H9 (cell line): Measurements from ENCODE around the gene TRIM69. TPM values are rescaled to one million over a fixed set of nuclear protein-coding genes. Genes with fewer than 3 reads are reported as not detected.
A peak's percentile ranks its signal among the peaks of the same experiment; 100 is the strongest.

Source experiments
- DNase-seq: peaks from one replicate; pipeline ENCODE4 v3.0.0-alpha.2; 2017
- H2AFZ ChIP-seq: one replicate; pipeline ENCODE4 v1.6.1; 2013; ENCODE audit warnings: mild to moderate bottlenecking, low read length, control low read depth, moderate library complexity
- H2AK5ac ChIP-seq: 2 replicates; pipeline ENCODE4 v1.6.1; 2013; ENCODE audit warnings: low read length, control low read depth, mixed read lengths; ENCODE audit not compliant: insufficient read length
- H2BK120ac ChIP-seq: one replicate; pipeline ENCODE4 v1.6.1; 2013; ENCODE audit warnings: low read depth, mild to moderate bottlenecking, low read length, control low read depth, inconsistent platforms; ENCODE audit not compliant: poor library complexity, severe bottlenecking
- H2BK12ac ChIP-seq: 2 replicates; pipeline ENCODE4 v1.6.1; 2013; ENCODE audit warnings: low read length, control low read depth, mixed read lengths, low read depth; ENCODE audit not compliant: insufficient read length
- H2BK15ac ChIP-seq: 2 replicates; pipeline ENCODE4 v1.6.1; 2013; ENCODE audit warnings: low read depth, low read length, control low read depth
- H2BK20ac ChIP-seq: one replicate; pipeline ENCODE4 v1.6.1; 2013; ENCODE audit warnings: low read depth, mild to moderate bottlenecking, low read length, control low read depth, inconsistent platforms; ENCODE audit not compliant: poor library complexity, severe bottlenecking
- H2BK5ac ChIP-seq: 2 replicates; pipeline ENCODE4 v1.6.1; 2013; ENCODE audit warnings: low read length, control low read depth, mixed read lengths; ENCODE audit not compliant: insufficient read length
- H3K14ac ChIP-seq: 2 replicates; pipeline ENCODE4 v1.6.1; 2013; ENCODE audit warnings: low read length, control low read depth; ENCODE audit not compliant: insufficient read depth
- H3K18ac ChIP-seq: 2 replicates; pipeline ENCODE4 v1.6.1; 2013; ENCODE audit warnings: low read depth, mild to moderate bottlenecking, mixed read lengths, low read length, control low read depth; ENCODE audit not compliant: insufficient read length
- H3K23ac ChIP-seq: 2 replicates; pipeline ENCODE4 v1.6.1; 2013; ENCODE audit warnings: low read length, control low read depth, mixed read lengths, low read depth; ENCODE audit not compliant: insufficient read length
- H3K23me2 ChIP-seq: 2 replicates; pipeline ENCODE4 v1.6.1; 2013; ENCODE audit warnings: low read depth, mild to moderate bottlenecking, mixed read lengths, low read length, control low read depth; ENCODE audit not compliant: insufficient read length, poor library complexity, severe bottlenecking
- H3K27ac ChIP-seq: 2 replicates; pipeline ENCODE4 v1.5.1; 2013; ENCODE audit warnings: low read length, control low read depth, mixed read lengths, low read depth; ENCODE audit not compliant: insufficient read length
- H3K27me3 ChIP-seq: 2 replicates; pipeline ENCODE4 v1.6.1; 2013; ENCODE audit warnings: low read length, control low read depth, inconsistent platforms; ENCODE audit not compliant: insufficient read depth
- H3K4ac ChIP-seq: 2 replicates; pipeline ENCODE4 v1.6.1; 2013; ENCODE audit warnings: low read depth, mild to moderate bottlenecking, control low read depth, inconsistent platforms, low read length, moderate library complexity
- H3K4me1 ChIP-seq: 2 replicates; pipeline ENCODE4 v1.6.1; 2013; ENCODE audit warnings: low read length, control low read depth, inconsistent platforms; ENCODE audit not compliant: insufficient read depth
- H3K4me2 ChIP-seq: 2 replicates; pipeline ENCODE4 v1.6.1; 2013; ENCODE audit warnings: low read length, control low read depth, mixed read lengths; ENCODE audit not compliant: insufficient read length, insufficient read depth
- H3K56ac ChIP-seq: 2 replicates; pipeline ENCODE4 v1.6.1; 2013; ENCODE audit warnings: low read depth, mild to moderate bottlenecking, mixed read lengths, low read length, control low read depth; ENCODE audit not compliant: insufficient read length
- H3K79me1 ChIP-seq: 2 replicates; pipeline ENCODE4 v1.6.1; 2013; ENCODE audit warnings: low read depth, mild to moderate bottlenecking, moderate library complexity, low read length, control low read depth, inconsistent platforms; ENCODE audit not compliant: insufficient read depth, poor library complexity, severe bottlenecking
- H3K79me2 ChIP-seq: 2 replicates; pipeline ENCODE4 v1.6.1; 2013; ENCODE audit warnings: low read length, control low read depth, inconsistent platforms; ENCODE audit not compliant: insufficient read depth
- H3K9ac ChIP-seq: 2 replicates; pipeline ENCODE4 v1.6.1; 2013; ENCODE audit warnings: low read length, control low read depth, mixed read lengths; ENCODE audit not compliant: insufficient read length; ENCODE audit errors: extremely low read depth
- H3K9me3 ChIP-seq: one replicate; pipeline ENCODE4 v1.6.1; 2013; ENCODE audit warnings: low read depth, low read length, inconsistent platforms; ENCODE audit not compliant: control insufficient read depth
- H3T11ph ChIP-seq: one replicate; pipeline ENCODE4 v1.6.1; 2013; ENCODE audit warnings: mild to moderate bottlenecking, low read length, control low read depth, inconsistent platforms
- H4K20me1 ChIP-seq: one replicate; pipeline ENCODE4 v1.6.1; 2013; ENCODE audit not compliant: control insufficient read depth, insufficient read length, insufficient read depth
- H4K5ac ChIP-seq: 2 replicates; pipeline ENCODE4 v1.6.1; 2013; ENCODE audit warnings: low read depth, mild to moderate bottlenecking, mixed read lengths, low read length, control low read depth; ENCODE audit not compliant: insufficient read length
- H4K8ac ChIP-seq: replicated peaks from 2 replicates; pipeline ENCODE4 v1.6.1; 2013; ENCODE audit warnings: low read length, control low read depth, mixed read lengths, low read depth; ENCODE audit not compliant: insufficient read length
- H4K91ac ChIP-seq: 2 replicates; pipeline ENCODE4 v1.6.1; 2013; ENCODE audit warnings: low read depth, mild to moderate bottlenecking, moderate library complexity, mixed read lengths, low read length, control low read depth; ENCODE audit not compliant: insufficient read length
- H3K27ac Mint-ChIP-seq, 3 experiments: 2 replicates in 2 of 3; 3 replicates in 1 of 3; pipeline ENCODE4 v1.8.0; 2020 to 2021; ENCODE audit warnings: mixed read lengths in 3 of 3, mild to moderate bottlenecking in 1 of 3, moderate library complexity in 1 of 3
- H3K27me3 Mint-ChIP-seq: 2 replicates; pipeline ENCODE4 v1.8.0; 2021; ENCODE audit warnings: low read depth, mild to moderate bottlenecking, moderate library complexity, mixed read lengths
- H3K36me3 Mint-ChIP-seq, 3 experiments: 2 replicates in 2 of 3; 3 replicates in 1 of 3; pipeline ENCODE4 v1.8.0; 2020 to 2021; ENCODE audit warnings: low read depth in 3 of 3, mixed read lengths in 3 of 3; ENCODE audit not compliant: insufficient read depth in 1 of 3
- H3K4me1 Mint-ChIP-seq, 2 experiments: 2 replicates each; pipeline ENCODE4 v1.8.0; 2020; ENCODE audit warnings: mixed read lengths in 2 of 2
- H3K4me3 Mint-ChIP-seq, 2 experiments: 2 replicates in 1 of 2; 3 replicates in 1 of 2; pipeline ENCODE4 v1.8.0; 2020 to 2021; ENCODE audit warnings: mild to moderate bottlenecking in 2 of 2, mixed read lengths in 2 of 2, moderate library complexity in 1 of 2
- H3K9me3 Mint-ChIP-seq, 2 experiments: 2 replicates in 1 of 2; 3 replicates in 1 of 2; pipeline ENCODE4 v1.8.0; 2020; ENCODE audit warnings: mild to moderate bottlenecking in 2 of 2, mixed read lengths in 2 of 2, moderate library complexity in 1 of 2
- WGBS: extraction: QIAGEN DNeasy Blood & Tissue Kit; methylation state at CpG from one replicate; pipeline ENCODE4 v1.1.7; 2013; ENCODE audit warnings: missing lambda C conversion rate, low lambda C conversion rate, mixed read lengths; ENCODE audit not compliant: insufficient read length; ENCODE audit errors: extremely low coverage; 5-methylcytosine and 5-hydroxymethylcytosine counted together
- total RNA-seq: library from RNA; stranded (reverse); gene quantifications from 2 replicates; pipeline ENCODE4 v1.2.1, GENCODE V29; 2021
- TF ChIP-seq, protein P1 (sequence below): fragments of 200-600 bp; sonication (generic); conservative IDR thresholded peaks from 3 replicates; pipeline ENCODE4 v1.8.0; 2021; ENCODE audit warnings: antibody characterized with exemption, mild to moderate bottlenecking

The TRIM69 gene
- total RNA-seq, 1 experiment from 2014 or later: 4.3 TPM

DNA sequence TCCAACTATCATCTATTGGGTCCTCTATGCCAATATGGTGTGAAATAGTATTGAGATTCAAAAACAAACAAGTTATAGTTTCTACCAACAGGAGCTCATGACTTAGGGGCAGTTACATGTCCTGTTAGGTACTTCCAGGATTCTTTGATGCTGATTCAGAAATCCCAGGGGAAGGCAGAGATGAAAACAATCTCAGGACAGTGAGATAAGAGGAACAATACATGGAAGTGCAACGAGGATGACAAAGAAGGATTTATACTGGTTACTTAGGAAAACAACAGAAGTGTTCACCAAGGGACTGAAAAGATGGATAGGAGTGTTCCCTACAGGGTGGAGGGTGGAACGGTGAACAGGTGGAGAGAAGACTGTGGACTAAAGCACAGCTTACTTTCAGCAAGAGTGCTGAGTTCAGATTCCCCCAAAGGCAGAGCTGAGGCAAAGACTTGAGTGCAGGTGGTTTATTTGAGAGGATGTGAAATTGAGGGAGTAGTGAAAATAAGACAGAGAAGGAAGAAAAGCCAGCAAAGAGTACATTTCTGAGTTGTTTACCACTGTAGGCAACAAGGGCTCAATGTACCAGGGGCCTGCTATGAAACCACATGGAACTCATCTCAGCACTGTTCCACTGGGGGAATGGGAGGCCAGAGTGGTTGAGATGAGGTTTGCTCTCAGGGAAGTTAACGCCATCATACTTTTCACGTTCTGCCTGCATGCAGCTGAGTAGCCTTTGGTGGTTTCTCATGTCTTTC is 68.1 kb downstream of the TRIM69 start:
- no peak overlapping the region for H2AK5ac ChIP-seq
- no peaks in the 10 kb centered on the region for H3K9me3 ChIP-seq
- Mint-ChIP-seq H3K9me3 (no peaks in the 10 kb centered on the region; a peak in 1 of 5 replicates), H3K36me3 (no peaks in the 10 kb centered on the region), H3K4me1 (no peaks in the 10 kb centered on the region), H3K27ac (peak overlapping the region in 1 of 3 experiments; percentile 22; a peak in 1 of 7 replicates), H3K27me3 (peaks cover 8% of the 10 kb centered on the region; the same call in 1 of the 2 replicates), H3K4me3 (no peak overlapping the region)
- H3K79me2 ChIP-seq: no peaks in the 10 kb centered on the region
- no peak overlapping the region for H2BK15ac ChIP-seq
- no peak for DNase-seq
- H3K79me1 ChIP-seq: no peaks in the 10 kb centered on the region
- TF ChIP-seq, protein P1, sequence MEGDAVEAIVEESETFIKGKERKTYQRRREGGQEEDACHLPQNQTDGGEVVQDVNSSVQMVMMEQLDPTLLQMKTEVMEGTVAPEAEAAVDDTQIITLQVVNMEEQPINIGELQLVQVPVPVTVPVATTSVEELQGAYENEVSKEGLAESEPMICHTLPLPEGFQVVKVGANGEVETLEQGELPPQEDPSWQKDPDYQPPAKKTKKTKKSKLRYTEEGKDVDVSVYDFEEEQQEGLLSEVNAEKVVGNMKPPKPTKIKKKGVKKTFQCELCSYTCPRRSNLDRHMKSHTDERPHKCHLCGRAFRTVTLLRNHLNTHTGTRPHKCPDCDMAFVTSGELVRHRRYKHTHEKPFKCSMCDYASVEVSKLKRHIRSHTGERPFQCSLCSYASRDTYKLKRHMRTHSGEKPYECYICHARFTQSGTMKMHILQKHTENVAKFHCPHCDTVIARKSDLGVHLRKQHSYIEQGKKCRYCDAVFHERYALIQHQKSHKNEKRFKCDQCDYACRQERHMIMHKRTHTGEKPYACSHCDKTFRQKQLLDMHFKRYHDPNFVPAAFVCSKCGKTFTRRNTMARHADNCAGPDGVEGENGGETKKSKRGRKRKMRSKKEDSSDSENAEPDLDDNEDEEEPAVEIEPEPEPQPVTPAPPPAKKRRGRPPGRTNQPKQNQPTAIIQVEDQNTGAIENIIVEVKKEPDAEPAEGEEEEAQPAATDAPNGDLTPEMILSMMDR: no peak
- H2BK5ac ChIP-seq: no peak overlapping the region
- no peak overlapping the region for H2BK12ac ChIP-seq
- no peak overlapping the region for H3K9ac ChIP-seq
- H3K18ac ChIP-seq: no peak overlapping the region
- no peak overlapping the region for H3K4me2 ChIP-seq
- H2AFZ ChIP-seq: no peak overlapping the region
- no peak overlapping the region for H3K27ac ChIP-seq
- H3K27me3 ChIP-seq: no peaks in the 10 kb centered on the region
- no CpG with 5 or more reads among the region's 4 CpGs for WGBS
- no peak overlapping the region for H4K5ac ChIP-seq
- no peak overlapping the region for H3K23ac ChIP-seq
- no peaks in the 10 kb centered on the region for H3K23me2 ChIP-seq
- H3T11ph ChIP-seq: no peak overlapping the region
- H2BK120ac ChIP-seq: no peak overlapping the region
- no peak overlapping the region for H3K4ac ChIP-seq
- H3K14ac ChIP-seq: no peak overlapping the region
- no peak overlapping the region for H4K8ac ChIP-seq
- H3K4me1 ChIP-seq: no peaks in the 10 kb centered on the region
- H3K56ac ChIP-seq: no peak overlapping the region
- H4K91ac ChIP-seq: no peak overlapping the region
- H4K20me1 ChIP-seq: no peaks in the 10 kb centered on the region
- no peak overlapping the region for H2BK20ac ChIP-seq
